Suprapubic skin (tissue), 4 donors: Measurements from ENCODE around the gene SH3BP4. TPM values are rescaled to one million over a fixed set of nuclear protein-coding genes. Genes with fewer than 3 reads are reported as not detected.
A peak's percentile ranks its signal among the peaks of the same experiment; 100 is the strongest.

Experiments used
- DNase-seq, 2 donors: peaks; one replicate each; pipeline ENCODE4 v3.0.0-alpha.2; 2019; ENCODE audit warnings: low spot score in 2 of 2
- H3K27ac ChIP-seq: fragments of 200-600 bp; sonication (generic); one replicate; pipeline ENCODE4 v1.5.1; 2019
- H3K27me3 ChIP-seq: fragments of 200-600 bp; sonication (generic); one replicate; pipeline ENCODE4 v1.5.1; 2019
- H3K36me3 ChIP-seq: fragments of 200-600 bp; sonication (generic); one replicate; pipeline ENCODE4 v1.5.1; 2019
- H3K4me1 ChIP-seq: fragments of 200-600 bp; sonication (generic); one replicate; pipeline ENCODE4 v1.5.1; 2019
- H3K4me3 ChIP-seq: fragments of 200-600 bp; sonication (generic); one replicate; pipeline ENCODE4 v1.5.1; 2019; ENCODE audit warnings: mild to moderate bottlenecking
- H3K9me3 ChIP-seq: fragments of 200-600 bp; sonication (generic); one replicate; pipeline ENCODE4 v1.5.1; 2019
- CTCF ChIP-seq, 2 donors: fragments of 200-600 bp in 1 of 2; fragments of 450-650 bp in 1 of 2; sonication (generic) in 1 of 2; IDR thresholded peaks; one replicate each; pipeline ENCODE4 v1.5.1; 2016 to 2019; ENCODE audit warnings: antibody characterized with exemption in 2 of 2, mild to moderate bottlenecking in 1 of 2, moderate library complexity in 1 of 2
- EP300 ChIP-seq: sonication (generic); formaldehyde crosslinking; IDR thresholded peaks from one replicate; pipeline ENCODE4 v1.6.1; 2017; ENCODE audit warnings: antibody characterized with exemption
- POLR2A ChIP-seq, 2 donors: fragments of 450-650 bp; IDR thresholded peaks; one replicate each; pipeline ENCODE4 v1.6.1; 2017; ENCODE audit warnings: antibody characterized with exemption in 2 of 2, mild to moderate bottlenecking in 2 of 2, moderate library complexity in 2 of 2
- POLR2AphosphoS5 ChIP-seq, 3 donors: sonication (generic); formaldehyde crosslinking; IDR thresholded peaks; one replicate each; pipeline ENCODE4 v1.6.1; 2017; ENCODE audit warnings: antibody characterized with exemption in 3 of 3
- WGBS: methylation state at CpG from one replicate; pipeline ENCODE4 v1.1.5; 2018; 5-methylcytosine and 5-hydroxymethylcytosine counted together
- total RNA-seq, 4 donors: library from RNA; depleted of rRNA; stranded (reverse); fragments of >200 nt; gene quantifications; one replicate each; pipeline ENCODE4 v1.1.0, GENCODE V29; 2016

The SH3BP4 gene
- total RNA-seq, 4 donors from 2014 or later, result 38.6 to 82.6 (median 58.6) TPM

GRCh38 chr2:235044501-235045271, 92.9 kb downstream of the SH3BP4 start:
- H3K4me1 ChIP-seq, result peaks cover 25% of the 10 kb centered on the region
- H3K27ac ChIP-seq, result peak overlapping the region; percentile 68
- 82% methylated on average over 27 of the region's 32 CpGs for WGBS
- TF ChIP-seq POLR2A (IDR thresholded peaks at IDR 0.05), result no peak
- no peak for TF ChIP-seq POLR2AphosphoS5 (IDR thresholded peaks at IDR 0.05)
- TF ChIP-seq CTCF (IDR thresholded peaks at IDR 0.05), result no peak
- DNase-seq, result peak in 1 of 2 donors; percentile 70
- H3K27me3 ChIP-seq, result no peaks in the 10 kb centered on the region
- H3K4me3 ChIP-seq, result no peak overlapping the region
- H3K9me3 ChIP-seq, result no peaks in the 10 kb centered on the region
- peaks cover 33% of the 10 kb centered on the region for H3K36me3 ChIP-seq

- DNase-seq, result peak in 1 of 2 donors; percentile 49
- 75% methylated on average over 15 of the region's 15 CpGs for WGBS
- Histone ChIP-seq H3K36me3 (peaks cover 33% of the 10 kb centered on the region), H3K27me3 (no peaks in the 10 kb centered on the region), H3K4me1 (peaks cover 27% of the 10 kb centered on the region), H3K27ac (peak overlapping the region; percentile 42), H3K9me3 (no peaks in the 10 kb centered on the region), H3K4me3 (no peak overlapping the region)
- TF ChIP-seq POLR2AphosphoS5 (IDR thresholded peaks at IDR 0.05) (no peak), EP300 (no peak), POLR2A (IDR thresholded peaks at IDR 0.05) (no peak)
Observed at GRCh38 chr2:235045336-235045972, 93.6 kb downstream of the SH3BP4 start.

- peak in 1 of 2 donors; percentile 25 for DNase-seq
- 91% methylated on average over 9 of the region's 9 CpGs for WGBS
- Histone ChIP-seq H3K4me1 (peaks cover 32% of the 10 kb centered on the region), H3K27me3 (no peaks in the 10 kb centered on the region), H3K4me3 (no peak overlapping the region), H3K36me3 (peaks cover 28% of the 10 kb centered on the region), H3K27ac (peak overlapping the region; percentile 42), H3K9me3 (no peaks in the 10 kb centered on the region)
- TF ChIP-seq CTCF (IDR thresholded peaks at IDR 0.05) (no peak), EP300 (no peak), POLR2AphosphoS5 (IDR thresholded peaks at IDR 0.05) (no peak), POLR2A (IDR thresholded peaks at IDR 0.05) (no peak)
Observed at GRCh38 chr2:235045973-235046343, 94.1 kb downstream of the SH3BP4 start.

- peaks cover 22% of the 10 kb centered on the region for H3K36me3 ChIP-seq
- DNase-seq, result peak in 1 of 2 donors; percentile 19
- WGBS, result 89% methylated on average over 5 of the region's 5 CpGs
- TF ChIP-seq POLR2A (IDR thresholded peaks at IDR 0.05) (no peak), POLR2AphosphoS5 (IDR thresholded peaks at IDR 0.05) (no peak), CTCF (IDR thresholded peaks at IDR 0.05) (no peak), EP300 (no peak)
- peaks cover 38% of the 10 kb centered on the region for H3K4me1 ChIP-seq
- H3K27me3 ChIP-seq, result no peaks in the 10 kb centered on the region
- no peaks in the 10 kb centered on the region for H3K9me3 ChIP-seq
- no peak overlapping the region for H3K4me3 ChIP-seq
- no peak overlapping the region for H3K27ac ChIP-seq
Observed at GRCh38 chr2:235046589-235046988, 94.8 kb downstream of the SH3BP4 start.

- 88% methylated on average over 24 of the region's 24 CpGs for WGBS
- Histone ChIP-seq H3K4me3 (no peak overlapping the region), H3K36me3 (peaks cover 15% of the 10 kb centered on the region), H3K4me1 (peaks cover 42% of the 10 kb centered on the region), H3K27me3 (no peaks in the 10 kb centered on the region), H3K9me3 (no peaks in the 10 kb centered on the region), H3K27ac (peak overlapping the region; percentile 59)
- TF ChIP-seq EP300 (no peak), POLR2A (IDR thresholded peaks at IDR 0.05) (no peak), POLR2AphosphoS5 (IDR thresholded peaks at IDR 0.05) (no peak), CTCF (IDR thresholded peaks at IDR 0.05) (no peak)
- peak in 1 of 2 donors; percentile 50 for DNase-seq
Observed at GRCh38 chr2:235047171-235048160, 95.6 kb downstream of the SH3BP4 start.
